Tibial artery (tissue), 4 donors: ENCODE results near the gene LPP.
A peak's percentile ranks its signal among the peaks of the same experiment; 100 is the strongest.

ENCODE experiments used
- DNase-seq, 2 donors: peaks; one replicate each; pipeline ENCODE4 v3.0.0-alpha.2; 2019
- H3K27ac ChIP-seq, 2 donors: fragments of 200-600 bp; sonication (generic) in 1 of 2; 1 replicate in 1 of 2; 2 replicates in 1 of 2; pipeline ENCODE4 v1.5.1; 2018 to 2019; ENCODE audit warnings: mild to moderate bottlenecking in 1 of 2
- H3K27me3 ChIP-seq, 2 donors: fragments of 200-600 bp; sonication (generic) in 1 of 2; one replicate each; pipeline versions ENCODE4 v1.5.1 to v1.6.0; 2016 to 2019
- H3K36me3 ChIP-seq, 3 donors: fragments of 200-600 bp; sonication (generic) in 2 of 3; one replicate each; pipeline ENCODE4 v1.5.1; 2016 to 2019; ENCODE audit warnings: mild to moderate bottlenecking in 2 of 3
- H3K4me1 ChIP-seq, 4 donors: fragments of 200-600 bp; sonication (generic) in 2 of 4; 1 replicate in 3 of 4; 2 replicates in 1 of 4; pipeline ENCODE4 v1.5.1; 2016 to 2019
- H3K4me3 ChIP-seq, 2 donors: fragments of 200-600 bp; sonication (generic) in 1 of 2; 1 replicate in 1 of 2; 2 replicates in 1 of 2; pipeline ENCODE4 v1.5.1; 2018 to 2019; ENCODE audit warnings: mild to moderate bottlenecking in 2 of 2
- H3K9me3 ChIP-seq, 3 donors: fragments of 200-600 bp; sonication (generic) in 1 of 3; one replicate each; pipeline ENCODE4 v1.5.1; 2016 to 2019
- intact Hi-C: fragments of 100-400 bp; cut with DNase I; formaldehyde crosslinking; loops from one replicate; pipeline ENCODE4 v1.15.0; 2023; ENCODE audit warnings: low total_unique reads
- TF ChIP-seq, protein P1 (sequence below), 2 experiments: fragments of 200-600 bp in 1 of 2; fragments of 450-650 bp in 1 of 2; IDR thresholded peaks; one replicate each; pipeline ENCODE4 v1.5.1; 2017 to 2019; ENCODE audit warnings: antibody characterized with exemption in 2 of 2, mild to moderate bottlenecking in 1 of 2, moderate library complexity in 1 of 2

LPP gene

DNA sequence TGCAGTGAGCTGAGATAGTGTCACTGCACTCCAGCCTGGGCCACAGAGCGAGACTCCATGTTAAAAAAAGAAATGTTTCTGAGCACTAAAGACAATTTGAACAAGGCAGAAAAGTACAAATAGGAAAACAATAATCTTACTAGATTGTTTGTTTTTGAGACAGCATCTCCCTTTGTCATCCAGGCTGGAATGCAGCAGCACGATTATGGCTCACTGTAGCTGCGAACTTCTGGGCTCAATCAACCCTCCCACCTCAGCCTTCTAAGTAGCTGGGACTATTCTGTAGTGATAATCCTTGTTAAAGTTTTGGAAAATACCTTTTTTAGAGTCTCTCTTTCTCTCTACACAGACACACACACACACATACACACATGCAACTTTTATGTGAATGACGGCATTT is 107.1 kb downstream of the LPP start:
- TF ChIP-seq, protein P1, sequence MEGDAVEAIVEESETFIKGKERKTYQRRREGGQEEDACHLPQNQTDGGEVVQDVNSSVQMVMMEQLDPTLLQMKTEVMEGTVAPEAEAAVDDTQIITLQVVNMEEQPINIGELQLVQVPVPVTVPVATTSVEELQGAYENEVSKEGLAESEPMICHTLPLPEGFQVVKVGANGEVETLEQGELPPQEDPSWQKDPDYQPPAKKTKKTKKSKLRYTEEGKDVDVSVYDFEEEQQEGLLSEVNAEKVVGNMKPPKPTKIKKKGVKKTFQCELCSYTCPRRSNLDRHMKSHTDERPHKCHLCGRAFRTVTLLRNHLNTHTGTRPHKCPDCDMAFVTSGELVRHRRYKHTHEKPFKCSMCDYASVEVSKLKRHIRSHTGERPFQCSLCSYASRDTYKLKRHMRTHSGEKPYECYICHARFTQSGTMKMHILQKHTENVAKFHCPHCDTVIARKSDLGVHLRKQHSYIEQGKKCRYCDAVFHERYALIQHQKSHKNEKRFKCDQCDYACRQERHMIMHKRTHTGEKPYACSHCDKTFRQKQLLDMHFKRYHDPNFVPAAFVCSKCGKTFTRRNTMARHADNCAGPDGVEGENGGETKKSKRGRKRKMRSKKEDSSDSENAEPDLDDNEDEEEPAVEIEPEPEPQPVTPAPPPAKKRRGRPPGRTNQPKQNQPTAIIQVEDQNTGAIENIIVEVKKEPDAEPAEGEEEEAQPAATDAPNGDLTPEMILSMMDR (IDR thresholded peaks at IDR 0.05): no peak
- Histone ChIP-seq H3K27ac (peak overlapping the region; percentile 90 to 96), H3K36me3 (no peaks in the 10 kb centered on the region), H3K27me3 (no peaks in the 10 kb centered on the region), H3K4me1 (peaks cover 0 to 98% (median 75%) of the 10 kb centered on the region in 4 donors), H3K9me3 (no peaks in the 10 kb centered on the region), H3K4me3 (no peak overlapping the region)
- DNase-seq: no peak
- intact Hi-C loops: loop anchor here (5.0 kb wide), 1 partner anchor 44 kb away; no protein-coding TSS in a partner anchor

DNA sequence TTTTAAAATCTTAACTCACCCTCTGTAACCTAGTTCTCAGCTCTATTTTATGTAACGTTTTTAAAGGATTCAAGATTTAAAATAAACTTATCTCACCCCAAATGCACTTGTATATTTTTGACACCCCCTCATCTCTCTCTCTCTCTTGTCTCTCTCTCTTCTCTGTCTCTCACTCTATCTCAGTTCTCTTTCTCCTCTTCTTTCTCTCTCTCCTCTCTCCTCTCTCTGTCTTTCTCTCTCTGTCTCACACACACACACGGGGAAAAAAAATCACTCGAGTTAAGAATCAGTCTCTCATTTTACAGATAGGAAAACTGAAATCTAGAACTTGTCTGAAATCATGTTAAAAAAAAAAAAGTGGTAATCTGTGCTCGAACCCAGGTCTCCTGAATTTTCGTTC is 108.5 kb downstream of the LPP start:
- H3K27me3 ChIP-seq: no peaks in the 10 kb centered on the region
- DNase-seq: no peak
- no peaks in the 10 kb centered on the region for H3K36me3 ChIP-seq
- H3K4me1 ChIP-seq: peaks cover 0 to 96% (median 85%) of the 10 kb centered on the region in 4 donors
- peak overlapping the region; percentile 90 to 96 for H3K27ac ChIP-seq
- no peak overlapping the region for H3K4me3 ChIP-seq
- no peaks in the 10 kb centered on the region for H3K9me3 ChIP-seq
- intact Hi-C loops: loop anchor here (5.0 kb wide), 1 partner anchor 45 kb away; no protein-coding TSS in a partner anchor
- TF ChIP-seq, protein P1 (IDR thresholded peaks at IDR 0.05): no peak

DNA sequence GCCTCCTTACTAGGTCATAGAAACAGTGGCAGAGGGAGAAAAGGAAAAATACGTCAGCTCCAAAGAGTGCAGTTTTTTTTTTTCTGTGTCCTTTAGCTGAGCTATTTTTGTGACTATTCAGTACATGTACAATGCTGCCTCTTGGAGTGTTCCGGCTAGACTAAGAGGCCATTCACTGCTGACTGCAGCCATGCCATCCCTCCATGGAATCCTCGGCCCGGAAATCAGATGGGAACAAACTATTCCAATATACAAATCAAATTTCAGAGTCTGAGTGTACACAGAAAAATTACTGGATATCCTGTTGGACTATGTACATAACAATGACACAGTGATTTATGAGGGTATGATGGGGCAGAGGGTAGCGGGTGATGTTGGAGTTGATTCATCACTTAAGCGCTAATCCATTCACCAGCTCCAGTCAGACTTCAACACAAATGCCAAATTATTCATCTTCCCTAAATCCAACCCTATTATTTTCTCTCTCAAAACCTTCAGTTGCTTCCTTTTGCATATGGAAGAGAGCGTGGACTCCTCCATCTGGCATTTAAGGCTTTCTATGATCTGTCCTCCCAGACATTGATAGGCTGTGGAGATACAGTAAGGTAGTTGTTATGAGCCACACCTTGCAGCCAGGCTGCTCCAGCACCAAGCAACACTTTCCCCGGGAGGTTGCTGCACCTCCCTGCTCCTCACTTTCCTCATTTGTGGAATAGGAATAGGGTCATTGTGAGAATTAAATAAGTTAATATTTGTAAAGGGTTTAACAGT is 109.1 kb downstream of the LPP start:
- intact Hi-C loops: loop anchor here (5.0 kb wide), 1 partner anchor 46 kb away; no protein-coding TSS in a partner anchor
- H3K4me3 ChIP-seq: no peak overlapping the region

DNA sequence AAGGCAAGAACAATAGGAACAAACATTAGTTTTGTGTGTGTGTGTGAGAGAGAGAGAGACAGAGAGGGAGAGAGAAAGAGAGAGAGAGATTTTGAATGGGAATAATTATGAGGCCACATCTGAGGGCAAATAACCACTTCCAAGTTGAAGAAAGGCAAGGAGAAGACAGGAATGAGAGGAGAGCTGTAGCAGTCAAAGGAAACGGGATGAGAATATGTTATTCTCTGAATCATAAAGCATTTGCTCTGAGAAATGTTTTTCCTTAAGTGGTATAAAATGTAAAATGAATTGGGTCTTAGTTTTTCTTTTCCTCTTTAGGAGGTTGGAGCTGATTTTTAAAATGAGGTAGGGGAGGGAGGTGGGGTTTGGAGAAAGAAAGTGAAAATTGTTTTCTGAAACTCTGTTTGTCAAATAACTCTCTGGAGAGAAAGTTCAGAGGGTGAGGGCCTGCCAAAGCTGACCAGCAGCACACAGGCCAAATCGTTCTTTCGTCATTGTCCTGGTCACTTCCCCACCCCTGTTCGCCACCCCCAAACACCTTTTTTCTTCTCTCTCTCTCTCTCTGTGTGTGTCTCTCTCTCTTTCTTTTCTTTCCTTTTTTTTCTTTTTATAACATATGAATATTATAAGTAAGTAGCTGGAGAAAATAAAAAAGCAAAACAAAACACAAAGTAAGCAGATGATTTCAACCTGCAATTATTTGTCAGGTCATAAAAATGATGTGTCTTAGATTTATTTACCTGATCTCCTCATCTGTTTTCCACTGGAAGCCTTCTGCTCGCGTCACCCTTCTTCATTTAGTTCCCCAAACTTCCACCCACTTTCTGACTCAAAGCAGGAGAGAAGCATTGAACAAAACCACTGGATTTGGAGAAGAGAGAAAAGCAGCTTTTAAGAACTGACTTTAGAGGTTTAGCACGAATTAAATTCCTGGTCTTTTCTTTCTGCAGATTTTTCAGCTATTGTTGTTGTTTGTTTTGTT is 110.6 kb downstream of the LPP start:
- TF ChIP-seq, protein P1 (IDR thresholded peaks at IDR 0.05): no peak
- H3K27me3 ChIP-seq: no peaks in the 10 kb centered on the region
- peaks cover 0 to 96% (median 87%) of the 10 kb centered on the region in 4 donors for H3K4me1 ChIP-seq
- H3K9me3 ChIP-seq: no peaks in the 10 kb centered on the region
- peak; percentile 67 to 78 for DNase-seq
- H3K36me3 ChIP-seq: no peaks in the 10 kb centered on the region
- intact Hi-C loops: loop anchor here (5.0 kb wide), 3 partner anchors 47 to 112 kb away; partner anchors contain the start of gene LPP
- peak overlapping the region; percentile 90 to 96 for H3K27ac ChIP-seq
- no peak overlapping the region for H3K4me3 ChIP-seq

More for the DNA sequence above, 109.1 kb downstream of the LPP start:
- Histone ChIP-seq H3K27me3 (no peaks in the 10 kb centered on the region), H3K36me3 (no peaks in the 10 kb centered on the region), H3K9me3 (no peaks in the 10 kb centered on the region), H3K4me1 (peaks cover 0 to 96% (median 87%) of the 10 kb centered on the region in 4 donors), H3K27ac (peak overlapping the region; percentile 90 to 96)
- peak; percentile 60 to 85 for DNase-seq
- TF ChIP-seq, protein P1 (IDR thresholded peaks at IDR 0.05): peak in 1 of 2 experiments; percentile 25

DNA sequence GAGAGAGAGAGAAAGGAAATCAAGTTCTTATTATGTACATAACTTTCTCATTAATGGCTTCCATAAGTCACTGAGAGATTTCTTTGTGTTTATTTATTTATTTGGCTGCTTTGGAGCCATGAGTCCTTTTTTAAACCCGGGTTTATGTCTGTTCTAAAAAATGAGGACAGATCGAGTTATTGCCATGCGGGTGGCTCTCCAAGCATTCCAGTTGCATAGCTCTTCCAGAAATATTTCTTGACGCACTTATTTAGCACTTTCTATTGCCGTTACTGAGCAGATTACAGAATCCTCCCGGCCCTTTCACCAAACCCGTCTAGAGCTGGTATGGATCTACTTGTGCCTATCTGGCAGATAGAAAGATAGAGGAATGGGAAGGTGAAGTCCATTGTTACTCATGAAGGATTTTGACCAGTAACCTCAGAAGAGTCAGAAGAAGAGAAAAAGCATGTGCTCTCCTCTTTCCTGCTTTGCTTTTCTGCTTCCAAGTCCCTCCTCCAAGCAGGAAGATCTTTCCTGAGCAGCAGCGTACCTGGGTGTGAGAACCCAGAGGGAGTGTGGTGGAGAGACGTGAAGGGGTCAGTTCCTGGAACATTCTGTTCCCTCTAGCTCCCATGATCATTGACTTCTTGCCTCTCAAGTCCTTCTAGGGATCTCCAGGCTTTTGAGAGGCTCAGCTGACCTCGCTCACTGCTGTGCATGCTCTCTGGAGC is 112.8 kb downstream of the LPP start:
- H3K9me3 ChIP-seq: no peaks in the 10 kb centered on the region
- intact Hi-C loops: loop anchor here (5.0 kb wide), 2 partner anchors 94 to 114 kb away; partner anchors contain the start of gene LPP
- H3K4me3 ChIP-seq: peak overlapping the region; percentile 25 to 37
- TF ChIP-seq, protein P1 (IDR thresholded peaks at IDR 0.05): no peak
- no peaks in the 10 kb centered on the region for H3K27me3 ChIP-seq
- no peaks in the 10 kb centered on the region for H3K36me3 ChIP-seq
- peaks cover 0 to 96% (median 89%) of the 10 kb centered on the region in 4 donors for H3K4me1 ChIP-seq
- peak; percentile 64 to 86 for DNase-seq
- peak overlapping the region; percentile 90 to 96 for H3K27ac ChIP-seq
